HFFc6 (cell line): ENCODE data around the gene LYL1. TPM values are rescaled to one million over a fixed set of nuclear protein-coding genes. Genes with fewer than 3 reads are reported as not detected.

Experiments
- DNase-seq: peaks from one replicate; pipeline ENCODE4 v3.0.0-alpha.2; 2018
- H3K27ac Mint-ChIP-seq: 2 replicates; pipeline ENCODE4 v1.8.0; 2020; ENCODE audit warnings: mild to moderate bottlenecking, mixed read lengths
- H3K27me3 Mint-ChIP-seq: 2 replicates; pipeline ENCODE4 v1.8.0; 2021; ENCODE audit warnings: mild to moderate bottlenecking, moderate library complexity, mixed read lengths; ENCODE audit not compliant: insufficient read depth
- H3K36me3 Mint-ChIP-seq: 2 replicates; pipeline ENCODE4 v1.8.0; 2021; ENCODE audit warnings: low read depth, mixed read lengths
- H3K4me1 Mint-ChIP-seq: 2 replicates; pipeline ENCODE4 v1.8.0; 2020; ENCODE audit warnings: low read depth, mixed read lengths
- H3K4me3 Mint-ChIP-seq: 2 replicates; pipeline ENCODE4 v1.8.0; 2020; ENCODE audit warnings: mild to moderate bottlenecking, moderate library complexity, mixed read lengths
- H3K9me3 Mint-ChIP-seq: 2 replicates; pipeline ENCODE4 v1.8.0; 2020; ENCODE audit warnings: mild to moderate bottlenecking, mixed read lengths
- CTCF ChIP-seq: fragments of 200-600 bp; sonication (generic); IDR thresholded peaks from 2 replicates; pipeline ENCODE4 v1.5.0; 2021; ENCODE audit warnings: antibody characterized with exemption, mild to moderate bottlenecking
- total RNA-seq, 6 experiments: library from RNA; stranded (reverse); fragmentation: NEBNext Ultra II Directional; extraction: Animal tissue kit (Norgen Biotek cat#: 25700); gene quantifications; 2 replicates in 1 of 6; 3 replicates in 5 of 6; pipeline ENCODE4 v1.2.3, GENCODE V29; 2021

LYL1 gene
- total RNA-seq, 6 experiments from 2014 or later = 1.5 to 5.1 (median 4.2) TPM

GRCh38 chr19:13072188-13072908 is 30.3 kb downstream of the LYL1 start:
- no peak overlapping the region for H3K27ac Mint-ChIP-seq
- no peaks in the 10 kb centered on the region for H3K4me1 Mint-ChIP-seq
- no peaks in the 10 kb centered on the region for H3K9me3 Mint-ChIP-seq
- no peak overlapping the region for H3K4me3 Mint-ChIP-seq
- peak; percentile 15; the same call in 1 of the 2 replicates for TF ChIP-seq CTCF
- peaks cover 9% of the 10 kb centered on the region; the same call in 1 of the 2 replicates for H3K36me3 Mint-ChIP-seq
- DNase-seq = no peak
- no peaks in the 10 kb centered on the region for H3K27me3 Mint-ChIP-seq

- H3K9me3 Mint-ChIP-seq = no peaks in the 10 kb centered on the region
- no peak overlapping the region for H3K27ac Mint-ChIP-seq
- no peaks in the 10 kb centered on the region for H3K4me1 Mint-ChIP-seq
- no peak for TF ChIP-seq CTCF
- peaks cover 9% of the 10 kb centered on the region; the same call in 1 of the 2 replicates for H3K36me3 Mint-ChIP-seq
- no peak for DNase-seq
- no peaks in the 10 kb centered on the region for H3K27me3 Mint-ChIP-seq
- no peak overlapping the region for H3K4me3 Mint-ChIP-seq
These were observed 31.0 kb downstream of the LYL1 start for GRCh38 chr19:13071444-13072187.

- Mint-ChIP-seq H3K4me3 (no peak overlapping the region), H3K27me3 (peaks cover 1% of the 10 kb centered on the region; the same call in 1 of the 2 replicates), H3K9me3 (no peaks in the 10 kb centered on the region), H3K4me1 (no peaks in the 10 kb centered on the region), H3K27ac (0 out of 2 replicates have a peak overlapping the region, but pooled peaks have one; percentile 14), H3K36me3 (peaks cover 9% of the 10 kb centered on the region; the same call in 1 of the 2 replicates)
- DNase-seq = no peak
- no peak for TF ChIP-seq CTCF
These were observed 32.1 kb downstream of the LYL1 start for GRCh38 chr19:13070425-13071140.

- Mint-ChIP-seq H3K27ac (no peak overlapping the region), H3K27me3 (peaks cover 2% of the 10 kb centered on the region; the same call in 1 of the 2 replicates), H3K4me3 (no peak overlapping the region), H3K9me3 (no peaks in the 10 kb centered on the region), H3K36me3 (peaks cover 9% of the 10 kb centered on the region; the same call in 1 of the 2 replicates), H3K4me1 (no peaks in the 10 kb centered on the region)
- no peak for DNase-seq
- no peak for TF ChIP-seq CTCF
These were observed 33.0 kb downstream of the LYL1 start for GRCh38 chr19:13069415-13070359.
